ENCODE results near the gene MDP1.

- TF ChIP-seq CTCF (IDR thresholded peaks at IDR 0.05): no peak
- no peak for TF ChIP-seq POLR2A (IDR thresholded peaks at IDR 0.05; ENCODE audit: low read depth)
Measured at GRCh38 chr14:24171422-24172260, 44.2 kb downstream of the MDP1 start, which contains the start of gene REC8.
